GM12878 (cell line): ENCODE data around the gene MAGI1. TPM values are rescaled to one million over a fixed set of nuclear protein-coding genes. Genes with fewer than 3 reads are reported as not detected.

Source experiments
- ATAC-seq: fragments of 200-7000 bp; cut with Tn5 transposase; 3 replicates; pipeline ENCODE4 v1.9.1; 2020; ENCODE audit warnings: mild to moderate bottlenecking, moderate library complexity
- BruUV-seq: library from RNA; stranded (reverse); fragments of 400-500 nt; replicated peaks from 2 replicates; lab custom pipeline; 2021; lab: Mats Ljungman, UMichigan
- CTCF ChIA-PET: fragments of 300-600 bp; sonication (Branson Sonifier 250); formaldehyde crosslinking; extraction: SDS; loops from one replicate; lab custom pipeline; 2021; ENCODE audit warnings: inconsistent platforms; lab: Yijun Ruan, JAX
- POLR2A ChIA-PET: fragments of 350-600 bp; formaldehyde crosslinking; extraction: SDS; loops from one replicate; lab custom pipeline; 2021; ENCODE audit warnings: inconsistent platforms; lab: Charles Lee
- RAD21 ChIA-PET: fragments of 300-600 bp; sonication (Branson Sonifier 250); formaldehyde crosslinking; loops from one replicate; lab custom pipeline; 2023; ENCODE audit warnings: antibody characterized with exemption; ENCODE audit not compliant: unreplicated experiment; lab: Charles Lee
- SMC1A ChIA-PET: fragments of 300-600 bp; sonication (Branson Sonifier 250); formaldehyde crosslinking; loops from one replicate; lab custom pipeline; 2023; ENCODE audit not compliant: unreplicated experiment, uncharacterized antibody; lab: Charles Lee
- DNase-seq: peaks from one replicate; pipeline ENCODE4 v3.0.0-alpha.2; 2011; ENCODE audit warnings: low read depth, low spot score
- FAIRE-seq: peaks from 3 replicates; lab custom pipeline; 2011; peaks lifted over from hg19 to GRCh38; lab: Jason Lieb, UNC
- H2AFZ ChIP-seq: 2 replicates; pipeline ENCODE4 v1.6.0; 2011; ENCODE audit warnings: low read depth, low read length, control low read depth; ENCODE audit not compliant: control insufficient read depth
- H3K27ac ChIP-seq: 2 replicates; pipeline ENCODE4 v1.5.1; 2011; ENCODE audit warnings: control low read depth; ENCODE audit not compliant: control insufficient read depth, insufficient read depth
- H3K27me3 ChIP-seq, 2 experiments: replicated peaks in 1 of 2; 2 replicates each; pipeline versions ENCODE4 v1.6.0 to v1.6.1; 2011; ENCODE audit warnings: low read length in 1 of 2; ENCODE audit not compliant: control insufficient read depth in 2 of 2, insufficient read depth in 2 of 2
- H3K36me3 ChIP-seq, 2 experiments: 2 replicates each; pipeline ENCODE4 v1.5.1; 2011; ENCODE audit warnings: low read length in 1 of 2; ENCODE audit not compliant: control insufficient read depth in 2 of 2, insufficient read depth in 2 of 2
- H3K4me1 ChIP-seq: 2 replicates; pipeline ENCODE4 v1.6.1; 2011; ENCODE audit warnings: mild to moderate bottlenecking, low read length, moderate library complexity, mixed read lengths; ENCODE audit not compliant: control insufficient read depth, insufficient read depth
- H3K4me2 ChIP-seq: 2 replicates; pipeline ENCODE4 v1.6.0; 2011; ENCODE audit warnings: control low read depth; ENCODE audit not compliant: control insufficient read depth, insufficient read depth
- H3K4me3 ChIP-seq: fragments of 200-600 bp; sonication (generic); 2 replicates; pipeline ENCODE4 v1.5.1; 2016
- H3K79me2 ChIP-seq: 2 replicates; pipeline ENCODE4 v1.6.0; 2011; ENCODE audit warnings: low read length; ENCODE audit not compliant: control insufficient read depth, insufficient read depth
- H3K9ac ChIP-seq: 2 replicates; pipeline ENCODE4 v1.8.0; 2011; ENCODE audit warnings: low read length, control low read depth, mixed read lengths; ENCODE audit not compliant: control insufficient read depth, insufficient read depth
- H3K9me3 ChIP-seq: replicated peaks from 3 replicates; pipeline ENCODE4 v1.5.1; 2011; ENCODE audit warnings: mild to moderate bottlenecking, low read length; ENCODE audit not compliant: control insufficient read depth, insufficient read depth
- H4K20me1 ChIP-seq: 2 replicates; pipeline ENCODE4 v1.6.0; 2011; ENCODE audit not compliant: control insufficient read depth, insufficient read depth
- CBFB ChIP-seq: IDR thresholded peaks from 2 replicates; pipeline ENCODE4 v1.6.1; 2016; ENCODE audit warnings: antibody characterized with exemption, low read depth
- EZH2 ChIP-seq: IDR thresholded peaks from 2 replicates; pipeline ENCODE4 v1.6.1; 2012; ENCODE audit warnings: low read depth, mild to moderate bottlenecking, control low read depth, inconsistent platforms, low read length, borderline replicate concordance; ENCODE audit not compliant: control insufficient read depth
- HCFC1 ChIP-seq: fragments of 150-350 bp; IDR thresholded peaks from 2 replicates; pipeline ENCODE4 v1.6.1; 2014; ENCODE audit warnings: low read length
- NFYB ChIP-seq: IDR thresholded peaks from 2 replicates; pipeline ENCODE4 v1.6.1; 2011; ENCODE audit warnings: low read depth, mild to moderate bottlenecking, low read length, improper control_type of control experiment, moderate library complexity; ENCODE audit not compliant: insufficient read depth
- PKNOX1 ChIP-seq: fragments of 450-650 bp; IDR thresholded peaks from 2 replicates; pipeline ENCODE4 v1.6.1; 2016; ENCODE audit warnings: mild to moderate bottlenecking
- RCOR1 ChIP-seq: conservative IDR thresholded peaks from 2 replicates; pipeline ENCODE4 v1.6.1; 2012; ENCODE audit warnings: low read depth, low read length, improper control_type of control experiment
- ZBTB33 ChIP-seq: fragments of 450-650 bp; IDR thresholded peaks from 2 replicates; pipeline ENCODE4 v1.6.1; 2017; ENCODE audit warnings: mild to moderate bottlenecking
- ZNF384 ChIP-seq: IDR thresholded peaks from 2 replicates; pipeline ENCODE4 v1.6.1; 2012; ENCODE audit warnings: low read depth, mild to moderate bottlenecking, low read length, improper control_type of control experiment, borderline replicate concordance
- WGBS: methylation state at CpG from one replicate; pipeline ENCODE4 v1.1.6; 2016; ENCODE audit warnings: low lambda C conversion rate; ENCODE audit not compliant: insufficient replicate concordance, insufficient coverage; ENCODE audit errors: missing lambda C conversion rate; 5-methylcytosine and 5-hydroxymethylcytosine counted together
- in situ Hi-C: fragments of 300-500 bp; cut with MboI; formaldehyde crosslinking; loops from 9 replicates; pipeline ENCODE4 v1.14.3; 2018; ENCODE audit warnings: mixed read lengths
- intact Hi-C: fragments of 100-400 bp; cut with micrococcal nuclease; formaldehyde crosslinking; loops from one replicate; pipeline ENCODE4 v1.14.2; 2022; ENCODE audit not compliant: unreplicated experiment
- polyA plus RNA-seq, 11 experiments: library from polyadenylated mRNA; depleted of rRNA in 4 of 11; unstranded in 6 of 11; stranded (reverse) in 5 of 11; fragments of >200 nt; fragmentation: Nextera tagmentation in 4 of 11; fragmentation: Illumina TruSeq in 1 of 11; extraction: Ambion mirVana in 4 of 11; extraction: Trizol in 1 of 11; gene quantifications; 1 replicate in 1 of 11; 2 replicates in 10 of 11; pipeline versions ENCODE4 v1.2.1 to v1.2.3, GENCODE V29; 2011 to 2016; ENCODE audit warnings: inconsistent platforms in 2 of 11, missing spikeins in 2 of 11, low read depth in 1 of 11
- total RNA-seq, 4 experiments: library from RNA; depleted of rRNA in 3 of 4; stranded (reverse); fragments of >200 nt in 3 of 4; fragmentation: Illumina TruSeq in 1 of 4; extraction: Trizol in 1 of 4; gene quantifications; 2 replicates each; pipeline versions ENCODE4 v1.2.1 to v1.2.3, GENCODE V29; 2013 to 2021
- TF ChIP-seq, protein P1 (sequence below): fragments of 450-650 bp; formaldehyde crosslinking; IDR thresholded peaks from 2 replicates; pipeline ENCODE4 v1.4.0; 2020; ENCODE audit warnings: mild to moderate bottlenecking, moderate library complexity
- TF ChIP-seq, protein P2 (sequence below): fragments of 450-650 bp; IDR thresholded peaks from 2 replicates; pipeline ENCODE4 v1.6.1; 2014; ENCODE audit warnings: mild to moderate bottlenecking

MAGI1 gene
- total and polyA plus RNA-seq, 10 of the 15 experiments (the other 5 are each of a cell fraction or from before 2014, with no cell fraction given) = 0.02 to 3.3 (median 0.29) TPM; not detected in 1

- Histone ChIP-seq H2AFZ (no peak overlapping the region), H3K4me2 (no peak overlapping the region), H3K4me3 (no peak overlapping the region), H3K36me3 (no peaks in the 10 kb centered on the region), H3K79me2 (no peaks in the 10 kb centered on the region), H3K27me3 (no peaks in the 10 kb centered on the region; a peak in 1 of 4 replicates), H4K20me1 (no peaks in the 10 kb centered on the region), H3K9me3 (no peaks in the 10 kb centered on the region), H3K27ac (no peak overlapping the region), H3K9ac (no peak overlapping the region), H3K4me1 (no peaks in the 10 kb centered on the region)
- no peak for DNase-seq
- ChIA-PET CTCF (no interaction called here), RAD21 (no interaction called here), SMC1A (interaction anchor here (0.6 kb wide), 1 partner anchor 884 kb away, joined by 3 read pairs; no protein-coding TSS in a partner anchor), POLR2A (no interaction called here)
- 24% methylated on average over 9 of the region's 9 CpGs for WGBS
- no peak for ATAC-seq
- FAIRE-seq = no peak
- intact Hi-C loops (no loop called here), in situ Hi-C loops (no loop called here)
- no TSS peak for BruUV-seq
- TF ChIP-seq RCOR1 = no peak
- no peak for TF ChIP-seq EZH2
- TF ChIP-seq HCFC1 = no peak
- no peak for TF ChIP-seq PKNOX1
- no peak for TF ChIP-seq ZNF384
- no peak for TF ChIP-seq NFYB
- TF ChIP-seq, protein P1, sequence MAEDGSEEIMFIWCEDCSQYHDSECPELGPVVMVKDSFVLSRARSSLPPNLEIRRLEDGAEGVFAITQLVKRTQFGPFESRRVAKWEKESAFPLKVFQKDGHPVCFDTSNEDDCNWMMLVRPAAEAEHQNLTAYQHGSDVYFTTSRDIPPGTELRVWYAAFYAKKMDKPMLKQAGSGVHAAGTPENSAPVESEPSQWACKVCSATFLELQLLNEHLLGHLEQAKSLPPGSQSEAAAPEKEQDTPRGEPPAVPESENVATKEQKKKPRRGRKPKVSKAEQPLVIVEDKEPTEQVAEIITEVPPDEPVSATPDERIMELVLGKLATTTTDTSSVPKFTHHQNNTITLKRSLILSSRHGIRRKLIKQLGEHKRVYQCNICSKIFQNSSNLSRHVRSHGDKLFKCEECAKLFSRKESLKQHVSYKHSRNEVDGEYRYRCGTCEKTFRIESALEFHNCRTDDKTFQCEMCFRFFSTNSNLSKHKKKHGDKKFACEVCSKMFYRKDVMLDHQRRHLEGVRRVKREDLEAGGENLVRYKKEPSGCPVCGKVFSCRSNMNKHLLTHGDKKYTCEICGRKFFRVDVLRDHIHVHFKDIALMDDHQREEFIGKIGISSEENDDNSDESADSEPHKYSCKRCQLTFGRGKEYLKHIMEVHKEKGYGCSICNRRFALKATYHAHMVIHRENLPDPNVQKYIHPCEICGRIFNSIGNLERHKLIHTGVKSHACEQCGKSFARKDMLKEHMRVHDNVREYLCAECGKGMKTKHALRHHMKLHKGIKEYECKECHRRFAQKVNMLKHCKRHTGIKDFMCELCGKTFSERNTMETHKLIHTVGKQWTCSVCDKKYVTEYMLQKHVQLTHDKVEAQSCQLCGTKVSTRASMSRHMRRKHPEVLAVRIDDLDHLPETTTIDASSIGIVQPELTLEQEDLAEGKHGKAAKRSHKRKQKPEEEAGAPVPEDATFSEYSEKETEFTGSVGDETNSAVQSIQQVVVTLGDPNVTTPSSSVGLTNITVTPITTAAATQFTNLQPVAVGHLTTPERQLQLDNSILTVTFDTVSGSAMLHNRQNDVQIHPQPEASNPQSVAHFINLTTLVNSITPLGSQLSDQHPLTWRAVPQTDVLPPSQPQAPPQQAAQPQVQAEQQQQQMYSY = no peak
- no peak for TF ChIP-seq ZBTB33
- TF ChIP-seq CBFB = no peak
- TF ChIP-seq, protein P2, sequence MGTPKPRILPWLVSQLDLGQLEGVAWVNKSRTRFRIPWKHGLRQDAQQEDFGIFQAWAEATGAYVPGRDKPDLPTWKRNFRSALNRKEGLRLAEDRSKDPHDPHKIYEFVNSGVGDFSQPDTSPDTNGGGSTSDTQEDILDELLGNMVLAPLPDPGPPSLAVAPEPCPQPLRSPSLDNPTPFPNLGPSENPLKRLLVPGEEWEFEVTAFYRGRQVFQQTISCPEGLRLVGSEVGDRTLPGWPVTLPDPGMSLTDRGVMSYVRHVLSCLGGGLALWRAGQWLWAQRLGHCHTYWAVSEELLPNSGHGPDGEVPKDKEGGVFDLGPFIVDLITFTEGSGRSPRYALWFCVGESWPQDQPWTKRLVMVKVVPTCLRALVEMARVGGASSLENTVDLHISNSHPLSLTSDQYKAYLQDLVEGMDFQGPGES = no peak
Measured at GRCh38 chr3:65867463-65868210, 171.1 kb downstream of the MAGI1 start.
